ENCODE results near the gene KBTBD8.

The KBTBD8 gene

DNA sequence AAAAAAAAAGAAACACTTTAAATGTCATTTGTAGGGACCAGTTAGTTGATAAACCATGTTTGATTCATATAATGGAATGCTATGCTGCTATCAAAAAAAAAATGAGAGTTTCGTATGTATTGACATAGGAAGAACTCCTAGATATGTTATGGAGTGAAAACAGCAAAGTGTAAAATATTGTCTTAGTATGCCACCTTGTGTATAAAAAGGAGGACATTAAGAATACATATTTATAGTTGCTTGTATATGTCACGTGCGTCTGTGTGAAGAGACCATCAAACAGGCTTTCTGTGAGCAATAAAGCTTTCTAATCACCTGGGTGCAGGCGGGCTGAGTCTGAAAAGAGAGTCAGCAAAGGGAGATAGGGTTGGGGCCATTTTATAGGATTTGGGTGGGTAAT, 39.5 kb downstream of the KBTBD8 start:
- DNase-seq, result no peak

GRCh38 chr3:67044295-67044694, 46.2 kb downstream of the KBTBD8 start:
- DNase-seq, result no peak

DNA sequence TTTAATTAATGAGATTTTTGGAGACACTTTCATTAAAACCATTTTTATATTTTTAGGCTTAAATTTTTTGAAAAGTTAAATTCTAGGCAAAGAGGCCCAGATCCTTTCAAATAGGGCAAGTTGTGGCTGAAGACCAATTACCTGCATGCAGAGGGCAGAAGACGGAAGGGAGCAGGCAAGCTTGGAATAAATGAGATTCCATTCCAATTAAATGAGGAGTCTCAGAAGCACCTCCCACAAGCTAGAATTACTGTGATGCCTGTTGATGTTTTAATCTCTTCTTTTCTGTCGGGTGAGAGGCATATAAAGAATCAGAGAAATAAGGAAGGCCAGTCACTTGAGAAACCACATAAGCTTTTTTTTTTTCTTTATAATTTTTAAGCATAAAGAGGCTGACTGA, 46.8 kb downstream of the KBTBD8 start:
- no peak for DNase-seq

DNA sequence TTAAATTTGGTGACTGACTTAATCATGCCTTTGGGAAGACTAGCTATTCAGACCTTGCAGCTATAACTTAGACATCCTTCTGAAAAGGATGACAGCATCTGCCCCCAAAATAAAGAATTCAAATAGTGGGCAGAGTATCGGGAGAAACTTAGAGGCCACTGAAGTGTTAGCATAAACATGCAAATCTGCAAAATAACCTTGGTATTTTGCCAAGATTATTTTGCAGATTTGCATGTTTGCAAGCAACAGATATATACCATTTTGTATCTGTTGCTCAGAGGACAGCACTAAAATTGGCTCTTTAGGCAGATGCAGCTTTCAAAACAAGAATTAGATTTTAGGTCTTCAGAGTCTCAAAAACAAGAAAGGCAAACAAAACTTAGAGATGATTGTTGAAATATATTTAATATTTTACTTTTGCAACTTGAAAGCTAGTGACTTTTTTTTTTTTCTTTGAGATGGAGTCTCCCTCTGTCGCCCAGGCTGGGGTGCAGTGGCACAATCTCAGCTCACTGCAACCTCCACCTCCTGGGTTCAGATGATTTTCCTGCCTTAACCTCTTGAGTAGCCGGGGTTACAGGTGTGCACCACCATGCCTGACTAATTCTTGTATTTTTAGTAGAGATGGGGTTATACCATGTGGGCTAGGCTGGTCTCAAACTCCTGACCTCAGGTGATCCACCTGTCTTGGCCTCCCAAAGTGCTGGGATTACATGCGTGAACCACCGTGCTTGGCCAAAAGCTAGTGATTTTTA, 47.8 kb downstream of the KBTBD8 start:
- DNase-seq, result no peak

DNA sequence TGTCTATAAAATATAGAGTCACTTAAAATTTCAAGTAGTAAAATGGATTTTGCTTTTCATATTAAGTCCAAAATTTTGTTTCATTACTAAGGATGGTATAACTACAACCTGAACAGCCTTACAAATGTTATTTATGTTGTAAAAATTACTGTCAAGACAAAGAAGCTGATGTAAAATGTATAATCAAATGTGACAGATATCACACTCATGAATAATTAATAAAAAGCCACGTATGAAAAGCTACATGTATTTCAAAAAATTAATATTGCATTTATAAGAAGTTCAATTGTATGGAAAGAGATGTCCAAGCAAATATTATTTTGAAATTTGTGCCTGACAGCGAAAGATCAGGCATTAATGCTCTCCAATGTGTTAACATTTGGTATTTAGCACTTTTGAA, 48.9 kb downstream of the KBTBD8 start:
- DNase-seq, result no peak

DNA sequence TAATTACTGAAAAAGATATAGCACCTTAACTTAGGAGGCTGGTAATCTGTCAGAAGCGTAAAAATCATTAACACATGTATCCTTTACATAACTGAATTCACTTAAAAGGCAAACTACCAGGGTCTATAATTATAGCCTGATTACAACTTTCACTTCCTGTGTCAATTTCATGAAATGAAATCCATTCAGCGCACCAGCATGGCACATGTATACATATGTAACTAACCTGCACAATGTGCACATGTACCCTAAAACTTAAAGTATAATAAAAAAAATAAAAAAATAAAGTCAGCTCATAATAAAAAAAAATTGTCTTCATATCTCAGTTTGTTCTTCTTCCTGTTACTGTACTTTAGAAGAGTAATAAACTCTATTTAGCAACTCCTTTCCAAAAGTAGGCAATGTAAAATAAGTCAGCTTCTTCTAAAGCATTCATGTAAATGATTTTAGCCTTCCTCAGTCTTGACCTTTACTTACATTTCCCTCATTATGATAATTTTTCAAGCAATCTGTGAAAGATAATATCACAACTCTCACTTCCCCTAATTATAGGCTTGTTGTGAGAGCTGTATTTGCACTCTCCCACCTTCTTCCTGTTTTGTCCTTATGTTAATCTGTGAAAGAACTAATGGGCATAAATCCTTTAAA, 50.1 kb downstream of the KBTBD8 start:
- no peak for DNase-seq

DNA sequence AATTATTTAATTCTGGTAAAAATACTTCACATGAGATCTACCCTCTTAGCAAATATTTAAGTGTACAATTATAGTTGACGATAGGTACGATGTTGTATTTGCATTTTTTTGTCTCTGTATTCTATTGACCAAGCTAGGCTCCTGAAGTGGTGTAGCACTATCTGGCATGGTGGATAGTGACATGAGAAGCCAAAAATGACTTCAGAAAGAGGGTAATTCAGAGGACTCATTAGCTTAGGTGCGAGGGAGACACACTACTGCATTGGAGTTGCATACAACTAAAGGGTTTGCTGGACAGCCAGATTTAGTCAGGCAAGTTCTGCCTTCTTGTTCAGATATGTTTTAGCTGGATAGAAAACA, 50.6 kb downstream of the KBTBD8 start:
- no peak for DNase-seq

- DNase-seq, result no peak
Measured at GRCh38 chr3:67059443-67059842, 61.3 kb downstream of the KBTBD8 start.
